ENCODE results near the gene UST. TPM values are rescaled to one million over a fixed set of nuclear protein-coding genes. Genes with fewer than 3 reads are reported as not detected.
"Not testable (repeated sequence)": the region's sequence is repeated elsewhere in the genome, so short reads cannot be mapped to it uniquely, and the experiment has no call there.

UST gene
- total RNA-seq, 1 experiment from 2014 or later = 32.1 TPM

GRCh38 chr6:148846778-148847761 lies 100.2 kb downstream of the UST start:
- no peak overlapping the region for H3K4me3 Mint-ChIP-seq
- H3K4me1 Mint-ChIP-seq = peaks cover 62% of the 10 kb centered on the region
- no peaks in the 10 kb centered on the region for H3K27me3 Mint-ChIP-seq (ENCODE audit: low read depth)
- H3K36me3 Mint-ChIP-seq = peaks cover 12% of the 10 kb centered on the region
- ChIA-PET POLR2A (no interaction called here), CTCF (no interaction called here)
- ATAC-seq (no peak), DNase-seq (ENCODE audit: low spot score) (no peak)
- H3K9me3 Mint-ChIP-seq = peaks cover 11% of the 10 kb centered on the region
- TF ChIP-seq ATF2 (CRISPR knock-in tag; IDR thresholded peaks at IDR 0.05; ENCODE audit: borderline replicate concordance, low read depth) (no peak), AR (CRISPR knock-in tag; IDR thresholded peaks at IDR 0.05) (no peak), IRF1 (CRISPR knock-in tag; IDR thresholded peaks at IDR 0.05) (no peak), E2F4 (CRISPR knock-in tag; IDR thresholded peaks at IDR 0.05; ENCODE audit: borderline replicate concordance, low read depth) (no peak), KAT7 (CRISPR knock-in tag; IDR thresholded peaks at IDR 0.05; ENCODE audit: borderline replicate concordance) (no peak), MLX (CRISPR knock-in tag; IDR thresholded peaks at IDR 0.05) (no peak), FOXK1 (CRISPR knock-in tag; IDR thresholded peaks at IDR 0.05) (no peak), CREB1 (CRISPR knock-in tag; IDR thresholded peaks at IDR 0.05) (no peak), ZNF396 (CRISPR knock-in tag; IDR thresholded peaks at IDR 0.05; ENCODE audit: borderline replicate concordance) (no peak), SOX15 (CRISPR knock-in tag; IDR thresholded peaks at IDR 0.05) (no peak)
- peak overlapping the region; percentile 41; the same call in 1 of the 2 replicates for H3K27ac Mint-ChIP-seq

- no peak for TF ChIP-seq NFYB (CRISPR knock-in tag; conservative IDR thresholded peaks at IDR 0.05; ENCODE audit: low read depth)
- TF ChIP-seq E2F4 (CRISPR knock-in tag; IDR thresholded peaks at IDR 0.05; ENCODE audit: borderline replicate concordance, low read depth) = no peak
- no peak for TF ChIP-seq JAZF1 (CRISPR knock-in tag; IDR thresholded peaks at IDR 0.05)
- no peak for TF ChIP-seq PRRX2 (CRISPR knock-in tag; IDR thresholded peaks at IDR 0.05)
- no peak overlapping the region for H3K4me3 Mint-ChIP-seq
- H3K9me3 Mint-ChIP-seq = peaks cover 11% of the 10 kb centered on the region
- no peaks in the 10 kb centered on the region for H3K27me3 Mint-ChIP-seq (ENCODE audit: low read depth)
- CTCF ChIA-PET = no interaction called here
- peaks cover 56% of the 10 kb centered on the region for H3K4me1 Mint-ChIP-seq
- ATAC-seq (no peak), DNase-seq (ENCODE audit: low spot score) (no peak)
- POLR2A ChIA-PET = no interaction called here
- H3K36me3 Mint-ChIP-seq = peaks cover 12% of the 10 kb centered on the region
- no peak overlapping the region for H3K27ac Mint-ChIP-seq
Measured at GRCh38 chr6:148848915-148849314, 102.1 kb downstream of the UST start.

GRCh38 chr6:148849449-148849848 lies 102.6 kb downstream of the UST start:
- CTCF ChIA-PET; ATAC-seq; H3K27me3 Mint-ChIP-seq (ENCODE audit: low read depth); DNase-seq (ENCODE audit: low spot score); H3K4me3 Mint-ChIP-seq; POLR2A ChIA-PET; H3K27ac Mint-ChIP-seq: not testable (repeated sequence)
- H3K36me3 Mint-ChIP-seq = peaks cover 12% of the 10 kb centered on the region
- H3K9me3 Mint-ChIP-seq = peaks cover 11% of the 10 kb centered on the region
- peaks cover 61% of the 10 kb centered on the region for H3K4me1 Mint-ChIP-seq

Data from WTC11 (cell line).